HepG2 (cell line): ENCODE measurements around the gene CRLF2. TPM values are rescaled to one million over a fixed set of nuclear protein-coding genes. Genes with fewer than 3 reads are reported as not detected.
"Not testable (repeated sequence)": the region's sequence is repeated elsewhere in the genome, so short reads cannot be mapped to it uniquely, and the experiment has no call there.

ENCODE experiments used
- ATAC-seq: fragments of 200-7000 bp; cut with Tn5 transposase; 3 replicates; pipeline ENCODE4 v1.9.1; 2020; ENCODE audit warnings: mild to moderate bottlenecking, moderate library complexity
- BruUV-seq: library from RNA; stranded (reverse); fragments of 400-500 nt; replicated peaks from 2 replicates; lab custom pipeline; 2021; lab: Mats Ljungman, UMichigan
- CTCF ChIA-PET: fragments of 300-600 bp; formaldehyde crosslinking; extraction: SDS; loops from one replicate; lab custom pipeline; 2021; ENCODE audit warnings: low total read pairs, inconsistent platforms, low intra/inter-chr PET ratio; lab: Yijun Ruan, JAX
- POLR2A ChIA-PET: fragments of 350-600 bp; sonication (Branson Sonifier 250); formaldehyde crosslinking; loops from one replicate; lab custom pipeline; 2020; ENCODE audit warnings: antibody characterized with exemption, inconsistent platforms; lab: Yijun Ruan, JAX
- DNase-seq: peaks from one replicate; pipeline ENCODE4 v3.0.0-alpha.2; 2015; ENCODE audit warnings: low spot score
- FAIRE-seq: peaks from 3 replicates; lab custom pipeline; 2011; peaks lifted over from hg19 to GRCh38; lab: Jason Lieb, UNC
- H2AFZ ChIP-seq: one replicate; pipeline ENCODE4 v1.6.1; 2011; ENCODE audit warnings: low read length, inconsistent platforms
- H3K27ac ChIP-seq: fragments of 300-600 bp; 3 replicates; pipeline ENCODE4 v1.8.0; 2011; ENCODE audit warnings: mixed run types, mild to moderate bottlenecking, mixed read lengths, low read length, inconsistent platforms; ENCODE audit not compliant: insufficient read depth; ENCODE audit errors: extremely low read length
- H3K27me3 ChIP-seq, 2 experiments: fragments of 200-600 bp in 1 of 2; 2 replicates in 1 of 2; 3 replicates in 1 of 2; pipeline versions ENCODE4 v1.6.0 to v1.8.0; 2011; ENCODE audit warnings: low read length in 2 of 2, mild to moderate bottlenecking in 2 of 2, moderate library complexity in 2 of 2, inconsistent platforms in 1 of 2; ENCODE audit not compliant: insufficient read depth in 2 of 2, control insufficient read depth in 1 of 2
- H3K36me3 ChIP-seq, 2 experiments: fragments of 200-600 bp in 1 of 2; replicated peaks in 1 of 2; 2 replicates in 1 of 2; 3 replicates in 1 of 2; pipeline versions ENCODE4 v1.5.1 to v1.8.0; 2011; ENCODE audit warnings: low read length in 2 of 2, inconsistent platforms in 1 of 2; ENCODE audit not compliant: insufficient read depth in 2 of 2, control insufficient read depth in 1 of 2
- H3K4me1 ChIP-seq: 2 replicates; pipeline ENCODE4 v1.5.1; 2012; ENCODE audit warnings: low read length, inconsistent platforms; ENCODE audit not compliant: insufficient read depth
- H3K4me2 ChIP-seq: 2 replicates; pipeline ENCODE4 v1.6.0; 2011; ENCODE audit warnings: low read depth, low read length, inconsistent platforms
- H3K4me3 ChIP-seq, 3 experiments: fragments of 200-600 bp in 1 of 3; sonication (generic), shearing (Covaris generic) in 1 of 3; replicated peaks in 1 of 3; 2 replicates each; pipeline ENCODE4 v1.5.1; 2011 to 2016; ENCODE audit warnings: low read length in 3 of 3, inconsistent platforms in 2 of 3, low read depth in 2 of 3, mild to moderate bottlenecking in 2 of 3, control low read depth in 1 of 3, mixed read lengths in 1 of 3; ENCODE audit not compliant: insufficient read depth in 1 of 3
- H3K79me2 ChIP-seq: one replicate; pipeline ENCODE4 v1.6.1; 2011; ENCODE audit warnings: low read length, inconsistent platforms; ENCODE audit not compliant: insufficient read depth
- H3K9ac ChIP-seq: 2 replicates; pipeline ENCODE4 v1.6.0; 2011; ENCODE audit warnings: mild to moderate bottlenecking, low read depth, low read length, inconsistent platforms; ENCODE audit not compliant: insufficient read depth
- H3K9me3 ChIP-seq: 2 replicates; pipeline ENCODE4 v1.5.1; 2012; ENCODE audit warnings: mild to moderate bottlenecking, low read length
- H4K20me1 ChIP-seq: 2 replicates; pipeline ENCODE4 v1.6.0; 2011; ENCODE audit warnings: inconsistent platforms, mild to moderate bottlenecking, low read length, moderate library complexity; ENCODE audit not compliant: insufficient read depth
- ZNF749 ChIP-seq: sonication (generic); formaldehyde crosslinking; IDR thresholded peaks from 2 replicates; pipeline ENCODE4 v1.8.0; 2022; ENCODE audit warnings: mild to moderate bottlenecking, missing genetic modification reagents, moderate library complexity, borderline replicate concordance
- WGBS: methylation state at CpG from one replicate; pipeline ENCODE4 v1.1.6; 2017; ENCODE audit warnings: low lambda C conversion rate; 5-methylcytosine and 5-hydroxymethylcytosine counted together
- in situ Hi-C: cut with HindIII; loops from 2 replicates; pipeline ENCODE4 v1.10.0; 2017; ENCODE audit warnings: low pct_unique_long_range_greater_than_20kb; ENCODE audit not compliant: extremely low pct_ligation_motif_present
- intact Hi-C: fragments of 100-400 bp; cut with micrococcal nuclease; formaldehyde crosslinking; loops from one replicate; pipeline ENCODE4 v1.10.0; 2022; ENCODE audit not compliant: unreplicated experiment
- polyA plus RNA-seq, 8 experiments: library from polyadenylated mRNA; depleted of rRNA in 3 of 8; stranded (reverse) in 7 of 8; unstranded in 1 of 8; fragments of >200 nt; fragmentation: Illumina TruSeq in 4 of 8; extraction: Trizol in 4 of 8; gene quantifications; 2 replicates each; pipeline versions ENCODE4 v1.2.1 to v1.2.3, GENCODE V29; 2011 to 2016; ENCODE audit warnings: low read depth in 4 of 8, missing spikeins in 1 of 8, mixed read lengths in 1 of 8; ENCODE audit not compliant: insufficient read depth in 1 of 8
- total RNA-seq, 5 experiments: library from RNA; depleted of rRNA; stranded (reverse); fragments of >200 nt; fragmentation: Illumina TruSeq; extraction: Trizol; gene quantifications; 2 replicates each; pipeline ENCODE4 v1.2.3, GENCODE V29; 2016; ENCODE audit warnings: low read depth in 1 of 5

CRLF2 gene
- total and polyA plus RNA-seq, 2 of the 13 experiments (the other 11 are each of a cell fraction or from before 2014, with no cell fraction given) = not detected

- 57% methylated on average over 15 of the region's 15 CpGs for WGBS
- Histone ChIP-seq H3K4me1 (no peaks in the 10 kb centered on the region), H3K27ac (no peak overlapping the region), H3K36me3 (no peaks in the 10 kb centered on the region), H4K20me1 (no peaks in the 10 kb centered on the region), H2AFZ (no peak overlapping the region), H3K4me2 (no peak overlapping the region), H3K27me3 (peaks cover 0 to 4% of the 10 kb centered on the region in 2 experiments; a peak in 1 of 5 replicates), H3K4me3 (no peak overlapping the region), H3K9me3 (no peaks in the 10 kb centered on the region), H3K79me2 (no peaks in the 10 kb centered on the region), H3K9ac (no peak overlapping the region)
- no peak for TF ChIP-seq ZNF749 (CRISPR knock-in tag)
- ChIA-PET POLR2A (no interaction called here), CTCF (no interaction called here)
- DNase-seq = no peak
- in situ Hi-C loops = no loop called here
- intact Hi-C loops = no loop called here
- FAIRE-seq = no peak
- ATAC-seq = no peak
- BruUV-seq = no TSS peak
These were observed 19.5 kb upstream of the CRLF2 start for GRCh38 chrX:1231850-1232465.

- BruUV-seq, FAIRE-seq, POLR2A ChIA-PET, H3K4me1 ChIP-seq, DNase-seq, H3K27me3 ChIP-seq, H3K36me3 ChIP-seq, H3K9ac ChIP-seq, H2AFZ ChIP-seq, H3K4me3 ChIP-seq, H3K4me2 ChIP-seq, H4K20me1 ChIP-seq, H3K79me2 ChIP-seq, in situ Hi-C loops, ATAC-seq, H3K27ac ChIP-seq, CTCF ChIA-PET, intact Hi-C loops: not testable (repeated sequence)
- H3K9me3 ChIP-seq = peaks cover 11% of the 10 kb centered on the region; the same call in 1 of the 2 replicates
- 22% methylated on average over 8 of the region's 8 CpGs for WGBS
These were observed 15.7 kb upstream of the CRLF2 start for GRCh38 chrX:1228101-1228500.
